GM18520 (cell line): ENCODE results near the gene HSPA4.
"Not testable (repeated sequence)": the region's sequence is repeated elsewhere in the genome, so short reads cannot be mapped to it uniquely, and the experiment has no call there.

Experiments used
- ATAC-seq: cut with Tn5 transposase; IDR thresholded peaks from one replicate; pipeline ENCODE4 v1.9.1; 2021; ENCODE audit not compliant: unreplicated experiment

The HSPA4 gene

GRCh38 chr5:133121611-133122150, 69.9 kb downstream of the HSPA4 start:
- no peak for ATAC-seq

- no peak for ATAC-seq
These were observed 70.9 kb downstream of the HSPA4 start for GRCh38 chr5:133122711-133123110.

- no peak for ATAC-seq
These were observed 71.5 kb downstream of the HSPA4 start for GRCh38 chr5:133123297-133123696.

GRCh38 chr5:133124891-133125290, 73.1 kb downstream of the HSPA4 start:
- ATAC-seq, result no peak

GRCh38 chr5:133128066-133128465, 76.3 kb downstream of the HSPA4 start:
- ATAC-seq, result no peak

- no peak for ATAC-seq
These were observed 77.5 kb downstream of the HSPA4 start for GRCh38 chr5:133129289-133129688.

GRCh38 chr5:133129950-133130349, 78.1 kb downstream of the HSPA4 start:
- no peak for ATAC-seq

- ATAC-seq, result no peak
These were observed 78.7 kb downstream of the HSPA4 start for GRCh38 chr5:133130387-133131118.

- no peak for ATAC-seq
These were observed 80.9 kb downstream of the HSPA4 start for GRCh38 chr5:133132717-133133116.

GRCh38 chr5:133133241-133133640, 81.4 kb downstream of the HSPA4 start:
- ATAC-seq, result not testable (repeated sequence)

- not testable (repeated sequence) for ATAC-seq
These were observed 85.1 kb downstream of the HSPA4 start for GRCh38 chr5:133136890-133137289.

- ATAC-seq, result no peak
These were observed 88.5 kb downstream of the HSPA4 start for GRCh38 chr5:133140311-133140710.

GRCh38 chr5:133141746-133142145, 89.9 kb downstream of the HSPA4 start:
- no peak for ATAC-seq

GRCh38 chr5:133142782-133143181, 91.0 kb downstream of the HSPA4 start:
- no peak for ATAC-seq

- no peak for ATAC-seq
These were observed 92.6 kb downstream of the HSPA4 start for GRCh38 chr5:133144245-133144981.

GRCh38 chr5:133145436-133146170, 93.8 kb downstream of the HSPA4 start:
- no peak for ATAC-seq

GRCh38 chr5:133147411-133147810, 95.6 kb downstream of the HSPA4 start:
- ATAC-seq, result no peak

- ATAC-seq, result no peak
These were observed 96.2 kb downstream of the HSPA4 start for GRCh38 chr5:133147815-133148567.

GRCh38 chr5:133149345-133149744, 97.5 kb downstream of the HSPA4 start:
- ATAC-seq, result no peak

- no peak for ATAC-seq
These were observed 99.2 kb downstream of the HSPA4 start for GRCh38 chr5:133150909-133151544.
